Left ventricle myocardium superior (tissue), 1 donor: ENCODE results near the gene COQ8B. TPM values are rescaled to one million over a fixed set of nuclear protein-coding genes. Genes with fewer than 3 reads are reported as not detected.
"Not testable (repeated sequence)": the region's sequence is repeated elsewhere in the genome, so short reads cannot be mapped to it uniquely, and the experiment has no call there.

ENCODE experiments used
- ATAC-seq: fragments of 200-7000 bp; cut with Tn5 transposase; one replicate; pipeline ENCODE4 v1.9.1; 2020; ENCODE audit warnings: mild to moderate bottlenecking, moderate library complexity
- DNase-seq: peaks from one replicate; pipeline ENCODE4 v3.0.0-alpha.2; 2020
- intact Hi-C: fragments of 100-400 bp; cut with micrococcal nuclease; formaldehyde crosslinking; loops from one replicate; pipeline ENCODE4 v1.11.0; 2022
- total RNA-seq: library from RNA; stranded (reverse); fragmentation: NEBNext Ultra II Directional; extraction: Animal tissue kit (Norgen Biotek cat#: 25700); gene quantifications from one replicate; pipeline ENCODE4 v1.2.1, GENCODE V29; 2021
- donor health status: DM: no; HTN: yes; CAD: no; lungs with severe emphysema.

Gene COQ8B
- total RNA-seq, 1 donor from 2014 or later = 34.6 TPM

DNA sequence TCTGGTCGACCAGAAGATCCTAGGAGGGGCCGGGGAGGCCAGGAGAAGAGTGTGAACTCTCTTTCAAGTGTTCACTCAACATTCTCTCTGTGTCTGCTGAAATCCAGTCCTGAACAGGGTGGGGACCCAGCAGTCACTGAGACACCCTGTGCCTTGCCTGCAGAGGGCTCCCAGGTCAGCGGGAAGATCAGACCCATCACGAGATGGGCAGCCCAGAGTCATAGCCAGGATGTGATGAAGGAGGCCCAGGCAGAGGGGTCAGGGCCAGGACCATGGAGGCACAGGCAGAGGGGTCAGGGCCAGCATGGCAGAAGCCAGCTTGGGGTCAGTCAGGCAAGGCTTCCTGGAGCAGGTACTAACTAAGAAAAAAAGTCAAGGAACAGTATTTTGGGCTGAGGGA is 35.6 kb downstream of the COQ8B start:
- ATAC-seq = no peak
- intact Hi-C loops = no loop called here

DNA sequence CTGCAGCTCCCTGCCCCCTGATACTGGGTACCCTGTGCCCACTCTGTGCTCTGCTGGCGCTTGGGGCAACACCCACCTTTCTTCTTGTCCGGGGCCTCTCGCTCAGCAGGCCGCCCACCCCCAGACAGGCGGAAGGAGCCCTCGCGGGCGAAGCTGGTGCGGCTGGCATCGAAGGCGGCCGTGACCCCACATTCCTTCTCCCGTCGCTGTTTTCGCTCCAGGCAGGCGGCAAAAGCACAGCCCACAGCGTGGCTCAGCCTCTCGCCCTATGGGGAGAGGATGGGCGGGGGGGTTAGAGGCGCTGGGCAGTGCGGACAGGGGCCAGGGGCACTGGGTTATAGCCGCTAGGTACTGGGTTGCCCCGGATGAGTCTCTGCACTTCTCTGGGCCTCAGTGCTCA is 39.5 kb downstream of the COQ8B start:
- ATAC-seq = no peak
- no peak for DNase-seq
- intact Hi-C loops = no loop called here

More for the DNA sequence above, 35.6 kb downstream of the COQ8B start:
- no peak for DNase-seq

DNA sequence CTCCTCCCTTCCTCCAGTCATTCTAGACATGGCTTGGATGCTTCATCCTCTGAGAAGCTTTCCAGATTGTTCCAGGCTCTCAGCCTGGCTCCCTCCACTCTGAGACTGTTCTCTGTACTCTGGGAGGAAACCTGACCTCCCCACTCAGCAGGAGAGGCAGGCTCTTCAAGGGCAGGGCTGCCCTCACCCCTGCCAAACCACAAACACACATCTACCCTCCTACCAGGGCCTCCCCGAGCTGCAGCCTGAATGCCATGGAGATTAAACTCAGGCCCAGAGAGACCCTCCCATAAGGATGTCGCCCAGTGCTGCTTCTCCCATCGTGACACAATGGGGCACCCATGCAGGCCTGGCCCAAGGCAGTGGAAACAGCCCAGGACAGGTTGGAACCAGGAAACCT is 42.4 kb downstream of the COQ8B start:
- no peak for ATAC-seq
- DNase-seq = no peak
- intact Hi-C loops = no loop called here

DNA sequence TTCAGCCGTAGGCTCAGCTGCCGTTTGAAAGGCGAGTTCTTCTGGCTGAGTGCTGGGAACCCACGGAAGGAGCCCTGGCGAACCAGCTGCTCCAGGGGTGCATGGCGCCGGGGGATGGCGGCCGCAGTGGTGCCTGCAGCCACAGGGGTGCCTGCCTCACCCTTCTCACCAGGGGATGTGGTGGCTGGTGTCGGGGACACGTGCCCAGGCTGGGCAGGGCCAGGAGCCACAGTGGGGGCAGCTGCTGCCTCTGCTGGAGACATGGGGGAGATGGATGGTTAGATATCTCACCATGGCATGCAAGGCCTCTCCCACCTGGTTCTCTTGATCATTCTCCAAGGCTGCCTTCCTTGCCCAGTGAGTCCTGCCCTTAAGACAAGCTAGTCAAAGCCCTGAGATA is 43.3 kb downstream of the COQ8B start:
- DNase-seq (no peak), ATAC-seq (no peak)
- intact Hi-C loops = no loop called here

DNA sequence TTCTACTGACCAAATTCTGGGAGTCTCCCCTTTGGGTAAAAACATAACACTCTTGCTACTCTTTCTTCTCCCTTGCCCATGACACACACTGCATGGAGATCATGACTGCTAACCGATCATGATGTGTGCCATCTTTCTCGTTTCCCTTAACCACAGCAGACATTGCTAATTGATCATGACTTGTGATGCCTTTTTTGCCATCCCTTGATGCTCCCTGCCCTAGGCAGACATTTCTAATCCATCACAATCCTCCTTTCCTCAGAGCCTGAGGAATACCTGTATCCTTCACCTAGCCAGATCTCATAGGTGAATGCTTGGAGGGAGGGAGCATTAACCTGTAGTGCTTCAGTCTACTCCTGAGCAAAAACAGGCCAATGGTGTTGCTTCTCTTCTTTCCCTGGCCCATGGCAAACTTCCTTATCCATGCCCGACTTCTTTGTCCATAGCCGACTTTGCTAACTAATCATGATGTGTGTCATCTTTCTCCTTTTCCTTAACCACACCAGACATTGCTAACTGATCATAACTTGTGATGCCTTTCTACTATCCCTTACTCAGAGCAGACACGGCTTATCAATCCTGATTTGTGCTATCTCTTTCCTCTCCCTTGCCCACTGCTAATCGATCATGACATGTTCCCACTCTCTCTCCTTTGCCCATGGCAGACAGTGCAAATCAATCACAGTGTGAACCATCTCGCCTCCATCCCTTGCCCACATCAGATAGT is 44.0 kb downstream of the COQ8B start:
- ATAC-seq (no peak), DNase-seq (no peak)
- intact Hi-C loops = no loop called here

DNA sequence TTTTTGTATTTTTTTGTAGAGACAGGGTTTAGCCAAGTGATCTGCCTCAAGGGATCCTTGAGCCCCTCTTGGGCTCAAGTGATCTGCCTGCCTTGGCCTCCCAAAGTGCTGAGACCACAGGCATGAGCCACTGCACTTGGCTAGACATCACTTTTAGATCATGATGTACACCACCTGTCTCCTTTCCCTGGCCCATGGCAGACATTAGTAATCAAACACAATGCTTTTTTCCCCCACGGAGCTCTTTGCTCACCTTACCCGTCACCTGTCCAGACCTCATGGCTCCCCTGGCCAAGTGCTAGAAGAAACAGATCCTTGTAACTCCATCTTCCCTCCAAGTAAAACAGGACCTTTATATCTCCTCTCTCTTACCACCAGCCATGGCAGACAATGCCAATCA is 44.6 kb downstream of the COQ8B start:
- intact Hi-C loops = no loop called here
- no peak for DNase-seq
- ATAC-seq = no peak

DNA sequence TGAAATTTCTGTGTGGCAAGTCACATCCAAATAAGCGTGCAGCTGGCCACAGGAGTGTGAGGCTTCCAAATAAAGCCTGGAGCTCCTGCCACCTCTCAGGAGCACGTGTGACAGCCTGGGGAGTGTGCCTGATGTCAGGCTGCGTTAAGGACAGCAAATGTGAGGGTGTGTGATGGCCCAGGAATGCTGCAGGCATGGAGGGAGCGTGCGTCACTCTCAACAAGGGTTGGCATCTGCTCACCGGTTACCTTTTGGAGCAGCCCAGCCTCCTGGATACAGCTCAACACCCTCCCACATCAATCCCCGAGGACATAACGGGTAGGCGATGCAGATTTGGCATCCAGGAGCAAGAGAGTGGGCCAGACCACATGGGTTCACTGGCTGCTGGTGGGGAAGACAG is 45.3 kb downstream of the COQ8B start:
- DNase-seq (peak; percentile 62), ATAC-seq (peak; percentile 87)
- intact Hi-C loops = no loop called here

DNA sequence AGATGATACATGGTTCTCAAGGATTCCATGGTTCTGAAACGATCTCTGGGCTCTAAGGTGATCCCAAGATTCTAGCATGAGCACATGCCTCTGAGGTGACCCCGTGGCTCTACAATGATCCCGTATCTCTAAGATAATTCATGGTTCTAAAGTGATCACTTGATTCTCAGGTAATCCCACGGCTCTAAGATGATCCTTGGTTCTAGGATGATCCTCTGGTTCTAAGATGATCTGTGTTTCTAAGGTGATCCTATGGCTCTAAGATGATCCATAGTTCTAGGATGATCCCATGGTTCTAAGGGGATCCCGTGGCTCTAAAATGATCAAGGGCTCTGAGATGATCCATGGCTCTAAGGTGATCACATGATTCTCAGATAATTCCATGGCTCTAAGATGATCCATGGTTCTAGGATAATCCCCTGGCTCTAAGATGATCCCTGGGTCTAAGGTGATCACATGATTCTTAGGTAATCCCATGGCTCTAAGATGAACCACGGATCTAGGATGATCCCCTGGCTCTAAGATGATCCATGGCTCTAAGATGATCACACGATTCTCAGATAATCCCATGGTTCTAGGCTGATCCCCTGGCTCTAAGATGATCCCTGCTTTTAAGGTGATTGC is 47.6 kb downstream of the COQ8B start:
- DNase-seq = no peak
- intact Hi-C loops = loop anchor here (10.0 kb wide), 1 partner anchor 476 kb away; no protein-coding TSS in a partner anchor
- no peak for ATAC-seq

DNA sequence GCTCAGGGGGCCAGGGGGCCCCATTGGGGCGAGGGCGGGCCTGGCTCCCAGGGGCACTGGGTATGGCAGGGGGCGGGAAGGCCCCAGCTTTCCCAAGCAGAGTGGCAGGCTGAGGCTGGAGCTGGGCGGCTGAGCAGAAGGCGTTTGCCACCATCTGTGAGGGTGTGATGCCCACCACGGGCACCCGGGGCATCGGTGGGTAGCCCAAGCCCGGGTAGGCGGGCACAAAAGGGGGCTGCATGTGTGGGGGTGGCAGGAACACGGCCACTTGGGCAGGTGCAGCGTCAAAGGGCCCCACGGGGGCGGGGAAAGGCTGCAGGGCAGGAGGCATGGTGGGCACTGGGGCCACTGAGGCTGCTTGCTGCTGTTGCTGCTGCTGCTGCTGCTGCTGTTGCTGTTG is 49.1 kb downstream of the COQ8B start:
- DNase-seq = no peak
- intact Hi-C loops = loop anchor here (10.0 kb wide), 1 partner anchor 477 kb away; no protein-coding TSS in a partner anchor
- no peak for ATAC-seq

DNA sequence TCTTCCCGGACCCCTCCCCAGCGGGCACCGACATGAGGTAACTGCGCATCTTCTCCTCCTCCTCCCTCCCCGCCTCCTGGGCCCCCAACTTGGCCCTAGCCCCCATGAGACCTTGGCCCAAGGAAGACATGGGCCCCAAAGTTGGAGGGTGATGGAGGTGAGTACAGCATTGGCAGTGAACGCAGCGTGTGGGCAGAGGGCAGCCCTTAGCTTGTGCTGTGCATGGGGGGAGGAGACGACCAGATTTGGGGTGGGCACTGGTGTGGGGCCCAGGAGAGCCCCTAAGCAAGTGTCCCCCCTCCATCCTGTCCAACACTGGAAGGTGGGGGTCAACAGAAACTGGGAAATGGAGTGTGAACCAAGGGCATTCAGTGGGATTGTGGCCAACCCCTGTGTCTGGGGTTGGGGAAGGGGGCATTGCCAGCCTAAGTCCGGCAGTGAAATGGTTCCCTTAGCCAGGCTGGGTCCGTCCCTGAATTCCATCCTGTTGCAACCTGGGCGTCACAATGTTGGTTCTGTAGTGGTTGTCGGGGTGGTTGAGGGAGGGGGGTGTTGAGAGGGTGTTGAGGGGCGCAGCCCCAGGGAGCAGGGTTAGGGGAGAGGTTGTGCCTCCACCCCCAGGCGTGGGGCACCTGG is 49.8 kb downstream of the COQ8B start:
- DNase-seq (no peak), ATAC-seq (no peak)
- intact Hi-C loops = loop anchor here (10.0 kb wide), 1 partner anchor 478 kb away; no protein-coding TSS in a partner anchor

DNA sequence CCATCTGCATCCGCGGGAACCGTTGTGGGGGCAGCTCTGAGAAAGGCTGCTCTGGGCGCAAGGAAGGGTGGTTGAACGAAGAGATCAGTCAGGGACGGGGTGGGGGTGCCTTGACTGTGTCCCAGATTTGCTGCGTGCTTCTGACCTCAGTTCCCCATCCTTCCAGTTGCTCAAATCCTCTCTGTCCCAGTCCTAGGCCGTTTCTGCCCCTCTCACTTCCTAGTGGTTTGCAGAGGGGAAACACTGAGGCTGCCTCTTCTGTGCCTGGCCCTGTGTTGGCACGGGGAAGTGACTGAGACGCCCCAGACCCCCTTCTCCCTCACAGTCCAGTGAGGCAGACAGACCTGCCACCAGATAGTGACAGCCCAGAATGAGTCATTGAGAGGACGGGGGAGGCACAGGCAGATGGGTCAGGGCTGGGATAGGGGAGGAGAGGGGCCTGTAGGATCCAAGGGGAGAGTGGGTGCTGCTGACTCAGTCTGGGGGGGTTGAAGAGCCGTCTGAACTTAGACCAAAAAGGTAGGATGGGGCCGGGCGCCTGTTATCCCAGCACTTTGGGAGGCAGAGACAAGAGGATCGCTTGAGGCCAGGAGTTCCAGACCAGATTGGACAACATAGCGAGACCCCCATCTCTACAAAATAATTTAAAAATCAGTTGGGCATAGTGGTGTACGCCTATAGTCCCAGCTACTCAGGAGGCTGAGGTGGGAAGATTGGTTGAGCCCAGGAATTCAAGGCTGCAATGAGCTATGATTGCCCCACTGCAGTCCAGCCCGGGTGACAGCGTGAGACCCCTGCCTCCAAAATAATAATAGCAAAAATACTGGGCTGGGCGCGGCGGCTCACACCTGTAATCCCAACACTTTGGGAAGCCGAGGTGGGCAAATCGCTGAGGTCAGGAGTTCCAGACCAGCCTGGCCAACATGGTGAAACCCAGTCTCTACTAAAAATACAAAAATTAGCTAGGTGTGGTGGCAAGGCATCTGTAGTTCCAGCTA is 52.7 kb downstream of the COQ8B start:
- intact Hi-C loops = loop anchor here (10.0 kb wide), 1 partner anchor 481 kb away; no protein-coding TSS in a partner anchor
- ATAC-seq (peak; percentile 7), DNase-seq (no peak)

DNA sequence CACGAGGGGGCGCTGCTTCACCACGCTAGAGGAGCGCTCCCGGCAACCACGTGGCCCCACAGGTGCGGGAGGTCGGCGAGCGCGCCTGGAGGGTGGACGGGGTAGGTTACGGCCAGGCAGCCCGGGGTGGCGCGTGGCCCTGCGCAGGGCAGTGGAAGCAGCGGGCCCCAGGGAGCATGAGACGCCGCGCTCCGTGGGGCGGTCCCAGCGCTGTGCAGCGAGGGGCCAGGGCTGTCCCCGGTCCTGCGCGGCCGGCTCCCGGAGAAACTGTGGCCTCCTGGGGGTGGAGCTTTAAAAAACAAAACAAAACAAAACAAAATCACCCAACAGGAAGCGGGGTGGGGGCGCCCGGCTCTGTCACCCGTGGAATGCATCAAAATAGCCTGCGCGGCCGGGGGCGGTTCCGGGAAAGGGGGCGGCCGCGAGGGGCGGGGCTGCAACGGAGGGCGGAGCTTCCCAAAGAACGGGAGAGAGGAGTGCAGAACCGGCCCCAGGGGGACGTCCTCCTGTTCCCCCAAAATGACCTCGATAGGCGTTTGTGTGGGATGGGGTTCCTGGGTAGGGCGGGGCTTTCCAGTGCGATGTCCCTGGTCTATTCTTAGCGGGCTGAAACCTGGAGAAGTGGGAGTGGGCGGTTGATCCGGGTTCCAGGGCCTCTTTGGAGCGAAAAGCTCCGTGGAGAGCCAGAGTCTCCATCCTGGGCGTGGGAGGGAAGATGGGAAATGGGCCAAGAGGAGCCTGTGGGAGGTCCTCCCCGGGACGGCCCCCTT is 53.6 kb downstream of the COQ8B start:
- DNase-seq = peak; percentile 96
- ATAC-seq = peak; percentile 89
- intact Hi-C loops = loop anchor here (10.0 kb wide), 1 partner anchor 482 kb away; no protein-coding TSS in a partner anchor

DNA sequence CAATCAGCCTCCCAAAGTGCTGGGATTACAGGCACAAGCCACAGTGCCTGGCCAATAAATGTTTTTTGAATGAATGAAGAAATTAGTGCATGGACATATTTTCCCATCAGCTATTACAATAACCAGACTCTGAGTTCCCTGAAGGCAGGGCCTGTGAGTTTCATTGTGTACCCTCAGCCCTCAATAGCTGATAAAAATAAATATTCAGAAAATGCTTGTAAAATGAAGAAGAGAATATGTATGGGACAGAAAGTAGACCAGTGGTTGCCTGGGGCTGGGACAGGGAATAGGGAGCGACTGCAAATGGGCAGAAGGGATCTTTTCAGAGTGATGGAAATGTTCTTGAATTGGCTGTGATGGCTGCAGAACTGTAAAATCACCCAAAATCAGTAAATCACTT is 55.1 kb downstream of the COQ8B start:
- DNase-seq (no peak), ATAC-seq (no peak)
- intact Hi-C loops = loop anchor here (10.0 kb wide), 1 partner anchor 483 kb away; no protein-coding TSS in a partner anchor

DNA sequence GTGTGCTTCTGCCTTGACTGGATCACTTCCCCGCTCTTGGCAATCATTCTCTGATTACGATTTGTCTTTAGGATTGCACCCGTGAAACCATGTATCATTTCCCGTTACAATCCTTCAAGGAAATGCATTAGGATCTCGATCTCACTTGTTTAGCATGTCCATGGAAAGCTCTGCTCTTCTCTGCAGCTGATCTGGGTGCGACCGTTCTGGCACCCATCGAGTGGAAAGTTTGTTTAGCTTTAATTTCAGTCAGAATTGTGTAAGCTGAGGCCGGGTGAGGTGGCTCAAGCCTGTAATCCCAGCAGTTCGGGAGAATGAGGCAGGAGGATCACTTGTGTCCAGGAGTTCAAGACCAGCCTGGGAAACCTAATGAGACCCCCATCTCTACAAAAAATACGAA is 57.1 kb downstream of the COQ8B start:
- no peak for DNase-seq
- no peak for ATAC-seq
- intact Hi-C loops = no loop called here

DNA sequence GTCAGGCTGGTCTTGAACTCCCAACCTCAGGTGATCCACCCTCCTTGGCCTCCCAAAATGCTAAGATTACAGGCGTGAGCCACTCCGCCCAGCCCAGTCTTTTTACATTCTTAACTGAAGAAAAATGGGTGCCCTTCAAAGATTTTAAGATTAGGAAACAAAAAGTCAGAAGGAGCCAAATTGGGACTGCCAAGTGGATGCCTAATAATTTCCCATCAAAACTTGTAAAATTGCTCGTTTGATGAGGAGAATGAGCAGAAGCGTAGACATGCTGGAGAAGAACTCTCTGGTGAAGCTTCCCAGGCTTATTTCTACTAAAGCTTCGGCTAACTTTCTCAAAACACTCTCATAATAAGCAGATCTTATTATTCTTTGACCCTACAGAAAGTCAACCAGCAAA is 57.6 kb downstream of the COQ8B start:
- ATAC-seq (no peak), DNase-seq (no peak)
- intact Hi-C loops = no loop called here

DNA sequence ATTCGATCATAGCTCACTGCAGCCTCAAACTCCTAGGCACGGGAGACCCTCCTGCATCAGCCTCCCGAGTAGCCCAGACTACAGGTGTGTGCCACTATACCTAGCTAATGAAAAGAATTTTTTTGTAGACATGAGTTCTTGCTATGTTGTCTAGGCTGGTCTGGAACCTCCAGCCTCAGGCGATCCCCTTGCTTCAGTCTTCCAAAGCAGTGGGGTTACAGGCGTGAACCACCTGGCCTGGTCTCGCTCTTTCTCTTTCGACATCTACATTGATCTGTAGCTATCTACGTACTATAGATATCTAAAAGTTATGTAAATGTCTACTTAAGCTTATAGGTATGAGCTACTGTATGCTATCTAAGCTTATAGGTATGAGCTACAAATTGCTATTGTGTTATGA is 58.7 kb downstream of the COQ8B start:
- DNase-seq (no peak), ATAC-seq (no peak)
- intact Hi-C loops = no loop called here

DNA sequence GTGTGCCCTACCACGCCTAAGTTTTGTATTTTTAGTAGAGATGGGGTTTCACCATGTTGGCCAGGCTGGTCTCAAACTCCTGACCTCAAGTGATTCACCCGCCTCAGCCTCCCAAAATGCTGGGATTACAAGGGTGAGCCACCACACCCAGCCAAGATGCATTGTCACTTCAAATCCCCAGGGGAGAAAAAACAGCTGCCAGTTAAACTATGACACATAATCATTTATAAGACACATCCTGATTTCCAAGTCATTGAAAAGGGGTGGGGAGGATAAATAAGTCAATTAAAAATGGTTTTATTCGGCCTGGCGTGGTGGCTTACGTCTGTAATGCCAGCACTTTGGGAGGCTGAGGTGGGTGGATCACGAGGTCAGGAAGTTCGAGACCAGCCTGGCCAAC is 61.0 kb downstream of the COQ8B start:
- intact Hi-C loops, ATAC-seq, DNase-seq: not testable (repeated sequence)

DNA sequence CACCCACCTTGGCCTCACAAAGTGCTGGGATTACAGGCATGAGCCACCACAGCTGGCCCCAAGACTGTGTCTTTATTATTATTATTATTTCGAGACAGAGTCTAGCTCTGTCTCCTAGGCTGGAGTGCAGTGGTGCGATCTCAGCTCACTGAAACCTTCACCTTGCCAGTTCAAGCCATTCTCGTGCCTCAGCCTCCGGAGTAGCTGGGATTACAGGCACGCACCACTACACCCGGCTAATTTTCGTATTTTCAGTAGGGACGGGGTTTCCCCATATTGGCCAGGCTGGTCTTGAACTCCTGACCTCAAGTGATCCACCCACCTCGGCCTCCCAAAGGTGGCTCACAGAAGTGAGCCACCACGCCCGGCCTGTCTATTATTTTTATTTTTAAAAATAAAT is 64.4 kb downstream of the COQ8B start:
- DNase-seq, ATAC-seq, intact Hi-C loops: not testable (repeated sequence)
